SH-SY5Y (cell line): ENCODE results near the gene TMEM203.

Source experiments
- GATA2 ChIP-seq: IDR thresholded peaks from 2 replicates; pipeline ENCODE4 v1.6.1; 2011; ENCODE audit warnings: mild to moderate bottlenecking, low read depth, low read length
- GATA3 ChIP-seq: IDR thresholded peaks from 2 replicates; pipeline ENCODE4 v1.6.1; 2011; ENCODE audit warnings: low read depth, mild to moderate bottlenecking, low read length, moderate library complexity

- TF ChIP-seq GATA2: no peak
- TF ChIP-seq GATA3: no peak
Measured at GRCh38 chr9:137163365-137163715, 42.1 kb downstream of the TMEM203 start.
